H9 (cell line): Measurements from ENCODE around the gene TMOD1. TPM values are rescaled to one million over a fixed set of nuclear protein-coding genes. Genes with fewer than 3 reads are reported as not detected.

Source experiments
- DNase-seq: peaks from one replicate; pipeline ENCODE4 v3.0.0-alpha.2; 2017
- H2AFZ ChIP-seq: one replicate; pipeline ENCODE4 v1.6.1; 2013; ENCODE audit warnings: mild to moderate bottlenecking, low read length, control low read depth, moderate library complexity
- H2AK5ac ChIP-seq: 2 replicates; pipeline ENCODE4 v1.6.1; 2013; ENCODE audit warnings: low read length, control low read depth, mixed read lengths; ENCODE audit not compliant: insufficient read length
- H2BK120ac ChIP-seq: one replicate; pipeline ENCODE4 v1.6.1; 2013; ENCODE audit warnings: low read depth, mild to moderate bottlenecking, low read length, control low read depth, inconsistent platforms; ENCODE audit not compliant: poor library complexity, severe bottlenecking
- H2BK12ac ChIP-seq: 2 replicates; pipeline ENCODE4 v1.6.1; 2013; ENCODE audit warnings: low read length, control low read depth, mixed read lengths, low read depth; ENCODE audit not compliant: insufficient read length
- H2BK15ac ChIP-seq: 2 replicates; pipeline ENCODE4 v1.6.1; 2013; ENCODE audit warnings: low read depth, low read length, control low read depth
- H2BK20ac ChIP-seq: one replicate; pipeline ENCODE4 v1.6.1; 2013; ENCODE audit warnings: low read depth, mild to moderate bottlenecking, low read length, control low read depth, inconsistent platforms; ENCODE audit not compliant: poor library complexity, severe bottlenecking
- H2BK5ac ChIP-seq: 2 replicates; pipeline ENCODE4 v1.6.1; 2013; ENCODE audit warnings: low read length, control low read depth, mixed read lengths; ENCODE audit not compliant: insufficient read length
- H3K14ac ChIP-seq: 2 replicates; pipeline ENCODE4 v1.6.1; 2013; ENCODE audit warnings: low read length, control low read depth; ENCODE audit not compliant: insufficient read depth
- H3K18ac ChIP-seq: 2 replicates; pipeline ENCODE4 v1.6.1; 2013; ENCODE audit warnings: low read depth, mild to moderate bottlenecking, mixed read lengths, low read length, control low read depth; ENCODE audit not compliant: insufficient read length
- H3K23ac ChIP-seq: 2 replicates; pipeline ENCODE4 v1.6.1; 2013; ENCODE audit warnings: low read length, control low read depth, mixed read lengths, low read depth; ENCODE audit not compliant: insufficient read length
- H3K23me2 ChIP-seq: 2 replicates; pipeline ENCODE4 v1.6.1; 2013; ENCODE audit warnings: low read depth, mild to moderate bottlenecking, mixed read lengths, low read length, control low read depth; ENCODE audit not compliant: insufficient read length, poor library complexity, severe bottlenecking
- H3K27ac ChIP-seq: 2 replicates; pipeline ENCODE4 v1.5.1; 2013; ENCODE audit warnings: low read length, control low read depth, mixed read lengths, low read depth; ENCODE audit not compliant: insufficient read length
- H3K27me3 ChIP-seq: 2 replicates; pipeline ENCODE4 v1.6.1; 2013; ENCODE audit warnings: low read length, control low read depth, inconsistent platforms; ENCODE audit not compliant: insufficient read depth
- H3K4ac ChIP-seq: 2 replicates; pipeline ENCODE4 v1.6.1; 2013; ENCODE audit warnings: low read depth, mild to moderate bottlenecking, control low read depth, inconsistent platforms, low read length, moderate library complexity
- H3K4me1 ChIP-seq: 2 replicates; pipeline ENCODE4 v1.6.1; 2013; ENCODE audit warnings: low read length, control low read depth, inconsistent platforms; ENCODE audit not compliant: insufficient read depth
- H3K4me2 ChIP-seq: 2 replicates; pipeline ENCODE4 v1.6.1; 2013; ENCODE audit warnings: low read length, control low read depth, mixed read lengths; ENCODE audit not compliant: insufficient read length, insufficient read depth
- H3K56ac ChIP-seq: 2 replicates; pipeline ENCODE4 v1.6.1; 2013; ENCODE audit warnings: low read depth, mild to moderate bottlenecking, mixed read lengths, low read length, control low read depth; ENCODE audit not compliant: insufficient read length
- H3K79me1 ChIP-seq: 2 replicates; pipeline ENCODE4 v1.6.1; 2013; ENCODE audit warnings: low read depth, mild to moderate bottlenecking, moderate library complexity, low read length, control low read depth, inconsistent platforms; ENCODE audit not compliant: insufficient read depth, poor library complexity, severe bottlenecking
- H3K79me2 ChIP-seq: 2 replicates; pipeline ENCODE4 v1.6.1; 2013; ENCODE audit warnings: low read length, control low read depth, inconsistent platforms; ENCODE audit not compliant: insufficient read depth
- H3K9ac ChIP-seq: 2 replicates; pipeline ENCODE4 v1.6.1; 2013; ENCODE audit warnings: low read length, control low read depth, mixed read lengths; ENCODE audit not compliant: insufficient read length; ENCODE audit errors: extremely low read depth
- H3K9me3 ChIP-seq: one replicate; pipeline ENCODE4 v1.6.1; 2013; ENCODE audit warnings: low read depth, low read length, inconsistent platforms; ENCODE audit not compliant: control insufficient read depth
- H3T11ph ChIP-seq: one replicate; pipeline ENCODE4 v1.6.1; 2013; ENCODE audit warnings: mild to moderate bottlenecking, low read length, control low read depth, inconsistent platforms
- H4K20me1 ChIP-seq: one replicate; pipeline ENCODE4 v1.6.1; 2013; ENCODE audit not compliant: control insufficient read depth, insufficient read length, insufficient read depth
- H4K5ac ChIP-seq: 2 replicates; pipeline ENCODE4 v1.6.1; 2013; ENCODE audit warnings: low read depth, mild to moderate bottlenecking, mixed read lengths, low read length, control low read depth; ENCODE audit not compliant: insufficient read length
- H4K8ac ChIP-seq: replicated peaks from 2 replicates; pipeline ENCODE4 v1.6.1; 2013; ENCODE audit warnings: low read length, control low read depth, mixed read lengths, low read depth; ENCODE audit not compliant: insufficient read length
- H4K91ac ChIP-seq: 2 replicates; pipeline ENCODE4 v1.6.1; 2013; ENCODE audit warnings: low read depth, mild to moderate bottlenecking, moderate library complexity, mixed read lengths, low read length, control low read depth; ENCODE audit not compliant: insufficient read length
- H3K27ac Mint-ChIP-seq, 3 experiments: 2 replicates in 2 of 3; 3 replicates in 1 of 3; pipeline ENCODE4 v1.8.0; 2020 to 2021; ENCODE audit warnings: mixed read lengths in 3 of 3, mild to moderate bottlenecking in 1 of 3, moderate library complexity in 1 of 3
- H3K27me3 Mint-ChIP-seq: 2 replicates; pipeline ENCODE4 v1.8.0; 2021; ENCODE audit warnings: low read depth, mild to moderate bottlenecking, moderate library complexity, mixed read lengths
- H3K36me3 Mint-ChIP-seq, 3 experiments: 2 replicates in 2 of 3; 3 replicates in 1 of 3; pipeline ENCODE4 v1.8.0; 2020 to 2021; ENCODE audit warnings: low read depth in 3 of 3, mixed read lengths in 3 of 3; ENCODE audit not compliant: insufficient read depth in 1 of 3
- H3K4me1 Mint-ChIP-seq, 2 experiments: 2 replicates each; pipeline ENCODE4 v1.8.0; 2020; ENCODE audit warnings: mixed read lengths in 2 of 2
- H3K4me3 Mint-ChIP-seq, 2 experiments: 2 replicates in 1 of 2; 3 replicates in 1 of 2; pipeline ENCODE4 v1.8.0; 2020 to 2021; ENCODE audit warnings: mild to moderate bottlenecking in 2 of 2, mixed read lengths in 2 of 2, moderate library complexity in 1 of 2
- H3K9me3 Mint-ChIP-seq, 2 experiments: 2 replicates in 1 of 2; 3 replicates in 1 of 2; pipeline ENCODE4 v1.8.0; 2020; ENCODE audit warnings: mild to moderate bottlenecking in 2 of 2, mixed read lengths in 2 of 2, moderate library complexity in 1 of 2
- WGBS: extraction: QIAGEN DNeasy Blood & Tissue Kit; methylation state at CpG from one replicate; pipeline ENCODE4 v1.1.7; 2013; ENCODE audit warnings: missing lambda C conversion rate, low lambda C conversion rate, mixed read lengths; ENCODE audit not compliant: insufficient read length; ENCODE audit errors: extremely low coverage; 5-methylcytosine and 5-hydroxymethylcytosine counted together
- total RNA-seq: library from RNA; stranded (reverse); gene quantifications from 2 replicates; pipeline ENCODE4 v1.2.1, GENCODE V29; 2021
- TF ChIP-seq, protein P1 (sequence below): fragments of 200-600 bp; sonication (generic); conservative IDR thresholded peaks from 3 replicates; pipeline ENCODE4 v1.8.0; 2021; ENCODE audit warnings: antibody characterized with exemption, mild to moderate bottlenecking

Gene TMOD1
- total RNA-seq, 1 experiment from 2014 or later = 0.98 TPM

DNA sequence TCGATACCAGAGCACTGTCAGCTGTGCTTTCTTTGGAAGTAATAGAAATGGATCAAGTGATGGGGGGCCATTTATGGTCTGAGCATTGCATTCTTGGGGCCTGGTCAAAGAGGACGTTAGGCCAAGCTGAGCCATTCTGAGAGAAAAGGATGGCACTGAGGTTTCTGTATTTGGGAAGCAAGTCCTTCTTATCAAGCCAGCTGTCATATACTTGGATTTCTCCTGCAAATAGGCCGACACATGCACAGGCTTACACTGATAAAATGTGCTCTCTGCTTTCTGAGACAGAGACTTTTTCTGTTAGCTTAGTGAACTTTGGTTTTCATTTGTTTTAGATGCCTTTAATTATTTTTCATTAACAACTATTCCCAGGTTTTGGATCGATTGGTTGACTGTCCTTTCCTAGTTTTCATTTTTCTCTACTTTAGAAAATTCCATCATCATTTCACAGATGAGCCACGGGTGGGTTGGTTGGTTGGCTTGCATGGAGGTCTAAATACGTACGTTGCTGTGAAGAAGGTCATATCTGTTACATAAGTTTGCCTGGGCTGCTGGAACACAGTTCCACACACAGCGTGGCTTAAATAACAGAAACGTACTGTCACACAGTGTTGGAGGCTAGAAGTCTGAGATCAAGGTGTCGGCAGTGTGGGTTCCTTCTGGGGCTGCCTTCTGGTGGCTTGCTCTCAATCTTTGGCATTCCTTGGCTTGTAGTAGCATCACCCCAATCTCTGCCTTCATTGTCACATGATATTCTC, 20.3 kb downstream of the TMOD1 start:
- Histone ChIP-seq H3K79me2 (no peaks in the 10 kb centered on the region), H2AFZ (no peak overlapping the region), H3K4me2 (no peak overlapping the region), H3K27me3 (no peaks in the 10 kb centered on the region; the same call in 1 of the 2 replicates), H2BK120ac (no peak overlapping the region), H4K8ac (no peak overlapping the region), H2BK12ac (no peak overlapping the region), H2BK20ac (no peak overlapping the region), H4K91ac (no peak overlapping the region), H2BK15ac (no peak overlapping the region), H3K27ac (no peak overlapping the region), H3K4me1 (no peaks in the 10 kb centered on the region), H2AK5ac (no peak overlapping the region), H3T11ph (no peak overlapping the region), H3K9ac (no peak overlapping the region), H3K14ac (no peak overlapping the region), H3K4ac (no peak overlapping the region), H3K56ac (no peak overlapping the region), H3K18ac (no peak overlapping the region), H3K9me3 (no peaks in the 10 kb centered on the region), H3K79me1 (no peaks in the 10 kb centered on the region), H4K5ac (no peak overlapping the region), H4K20me1 (no peaks in the 10 kb centered on the region), H3K23me2 (no peaks in the 10 kb centered on the region), H3K23ac (no peak overlapping the region), H2BK5ac (no peak overlapping the region)
- Mint-ChIP-seq H3K4me3 (no peak overlapping the region), H3K27ac (no peak overlapping the region; a peak in 1 of 7 replicates), H3K9me3 (no peaks in the 10 kb centered on the region), H3K36me3 (no peaks in the 10 kb centered on the region; a peak in 1 of 7 replicates), H3K4me1 (peaks cover 4 to 8% of the 10 kb centered on the region in 2 experiments), H3K27me3 (no peaks in the 10 kb centered on the region; the same call in none of the 2 replicates)
- no peak for DNase-seq
- TF ChIP-seq, protein P1, sequence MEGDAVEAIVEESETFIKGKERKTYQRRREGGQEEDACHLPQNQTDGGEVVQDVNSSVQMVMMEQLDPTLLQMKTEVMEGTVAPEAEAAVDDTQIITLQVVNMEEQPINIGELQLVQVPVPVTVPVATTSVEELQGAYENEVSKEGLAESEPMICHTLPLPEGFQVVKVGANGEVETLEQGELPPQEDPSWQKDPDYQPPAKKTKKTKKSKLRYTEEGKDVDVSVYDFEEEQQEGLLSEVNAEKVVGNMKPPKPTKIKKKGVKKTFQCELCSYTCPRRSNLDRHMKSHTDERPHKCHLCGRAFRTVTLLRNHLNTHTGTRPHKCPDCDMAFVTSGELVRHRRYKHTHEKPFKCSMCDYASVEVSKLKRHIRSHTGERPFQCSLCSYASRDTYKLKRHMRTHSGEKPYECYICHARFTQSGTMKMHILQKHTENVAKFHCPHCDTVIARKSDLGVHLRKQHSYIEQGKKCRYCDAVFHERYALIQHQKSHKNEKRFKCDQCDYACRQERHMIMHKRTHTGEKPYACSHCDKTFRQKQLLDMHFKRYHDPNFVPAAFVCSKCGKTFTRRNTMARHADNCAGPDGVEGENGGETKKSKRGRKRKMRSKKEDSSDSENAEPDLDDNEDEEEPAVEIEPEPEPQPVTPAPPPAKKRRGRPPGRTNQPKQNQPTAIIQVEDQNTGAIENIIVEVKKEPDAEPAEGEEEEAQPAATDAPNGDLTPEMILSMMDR = no peak
- no CpG with 5 or more reads among the region's 10 CpGs for WGBS
